GM10266 (cell line): ENCODE data around the gene MEGF11.

Experiments used
- DNase-seq: peaks from one replicate; pipeline ENCODE4 v3.0.0; 2012; ENCODE audit errors: extremely low spot score
- CTCF ChIP-seq: IDR thresholded peaks from 2 replicates; pipeline ENCODE4 v1.5.1; 2012; ENCODE audit warnings: mild to moderate bottlenecking, low read depth; ENCODE audit not compliant: control insufficient read depth, insufficient read depth; ENCODE audit errors: missing control alignments

MEGF11 gene

GRCh38 chr15:66017792-66018487 lies 235.6 kb downstream of the MEGF11 start:
- DNase-seq, result no peak
- no peak for TF ChIP-seq CTCF

GRCh38 chr15:66017000-66017399 lies 236.6 kb downstream of the MEGF11 start:
- no peak for TF ChIP-seq CTCF
- DNase-seq, result no peak

- no peak for DNase-seq
- TF ChIP-seq CTCF, result no peak
These were observed 237.4 kb downstream of the MEGF11 start for GRCh38 chr15:66016199-66016598.

GRCh38 chr15:66014635-66015182 lies 238.8 kb downstream of the MEGF11 start:
- DNase-seq, result no peak
- TF ChIP-seq CTCF, result no peak

- no peak for TF ChIP-seq CTCF
- DNase-seq, result no peak
These were observed 239.5 kb downstream of the MEGF11 start for GRCh38 chr15:66014022-66014421.

GRCh38 chr15:66008940-66009562 lies 244.5 kb downstream of the MEGF11 start:
- no peak for TF ChIP-seq CTCF
- DNase-seq, result no peak

- TF ChIP-seq CTCF, result peak; percentile 16
- DNase-seq, result no peak
These were observed 245.8 kb downstream of the MEGF11 start for GRCh38 chr15:66007663-66008262.
